Peyer's patch (tissue), 4 donors: ENCODE measurements around the gene TWF1. TPM values are rescaled to one million over a fixed set of nuclear protein-coding genes. Genes with fewer than 3 reads are reported as not detected.
A peak's percentile ranks its signal among the peaks of the same experiment; 100 is the strongest.

Experiments
- DNase-seq, 3 donors: peaks; one replicate each; pipeline ENCODE4 v3.0.0-alpha.2; 2017 to 2019
- H3K27ac ChIP-seq, 4 donors: fragments of 200-600 bp; sonication (generic); one replicate each; pipeline ENCODE4 v1.5.1; 2016 to 2019
- H3K27me3 ChIP-seq, 2 donors: fragments of 200-600 bp; sonication (generic); one replicate each; pipeline ENCODE4 v1.5.1; 2019
- H3K36me3 ChIP-seq, 3 donors: fragments of 200-600 bp; sonication (generic); one replicate each; pipeline ENCODE4 v1.5.1; 2016 to 2019
- H3K4me1 ChIP-seq, 4 donors: fragments of 200-600 bp; sonication (generic); one replicate each; pipeline ENCODE4 v1.5.1; 2016 to 2019
- H3K4me3 ChIP-seq, 4 donors: fragments of 200-600 bp; sonication (generic); 1 replicate in 3 of 4; 2 replicates in 1 of 4; pipeline ENCODE4 v1.5.1; 2016 to 2019; ENCODE audit warnings: mild to moderate bottlenecking in 1 of 4
- H3K9me3 ChIP-seq, 4 donors: fragments of 200-600 bp; sonication (generic); one replicate each; pipeline ENCODE4 v1.5.1; 2016 to 2019; ENCODE audit warnings: mild to moderate bottlenecking in 1 of 4
- CTCF ChIP-seq, 6 experiments: fragments of 450-650 bp in 4 of 6; fragments of 200-600 bp in 2 of 6; sonication (generic) in 1 of 6; IDR thresholded peaks; one replicate each; pipeline ENCODE4 v1.5.1; 2017 to 2019; ENCODE audit warnings: antibody characterized with exemption in 6 of 6, mild to moderate bottlenecking in 3 of 6, moderate library complexity in 1 of 6
- POLR2A ChIP-seq, 2 donors: fragments of 450-650 bp; IDR thresholded peaks; one replicate each; pipeline ENCODE4 v1.5.1; 2017; ENCODE audit warnings: antibody characterized with exemption in 2 of 2, mild to moderate bottlenecking in 2 of 2, moderate library complexity in 2 of 2
- total RNA-seq, 4 donors: library from RNA; depleted of rRNA; stranded (reverse); fragments of >200 nt; gene quantifications; one replicate each; pipeline ENCODE4 v1.1.0, GENCODE V29; 2016

TWF1 gene
- total RNA-seq, 4 donors from 2014 or later, result 40.9 to 126 (median 64.0) TPM

- no peak overlapping the region for H3K4me3 ChIP-seq
- TF ChIP-seq POLR2A (IDR thresholded peaks at IDR 0.05), result no peak
- peak in 2 of 6 experiments; percentile 34 to 48 for TF ChIP-seq CTCF (IDR thresholded peaks at IDR 0.05)
- no peaks in the 10 kb centered on the region for H3K27me3 ChIP-seq
- no peaks in the 10 kb centered on the region for H3K9me3 ChIP-seq
- no peak overlapping the region for H3K27ac ChIP-seq
- H3K36me3 ChIP-seq, result peaks cover 0 to 85% (median 0%) of the 10 kb centered on the region in 3 donors
- H3K4me1 ChIP-seq, result no peaks in the 10 kb centered on the region
- DNase-seq, result no peak
Observed at GRCh38 chr12:43776498-43776897, 29.6 kb downstream of the TWF1 start.

DNA sequence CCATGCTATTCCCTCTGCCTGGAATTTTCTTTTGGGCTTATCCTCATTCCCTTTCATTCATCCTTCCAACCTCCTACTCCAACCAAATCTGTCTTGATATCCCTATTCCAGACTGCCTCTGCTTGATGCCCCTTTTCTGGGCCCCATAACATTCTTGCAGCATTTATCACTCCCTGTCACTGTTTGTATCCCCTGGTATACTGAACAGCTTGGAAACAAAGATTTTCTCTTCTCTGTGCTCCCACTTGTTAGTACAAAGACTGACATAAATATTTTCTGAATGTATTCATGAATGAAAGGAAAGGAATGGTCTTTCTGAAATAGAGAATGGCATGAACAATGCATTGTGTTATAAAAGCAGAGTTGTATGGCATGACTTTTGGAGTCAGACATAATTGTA lies 39.8 kb downstream of the TWF1 start:
- no peak for DNase-seq
- H3K27ac ChIP-seq, result no peak overlapping the region
- peaks cover 0 to 26% (median 0%) of the 10 kb centered on the region in 3 donors for H3K36me3 ChIP-seq
- no peak overlapping the region for H3K4me3 ChIP-seq
- no peaks in the 10 kb centered on the region for H3K27me3 ChIP-seq
- TF ChIP-seq POLR2A (IDR thresholded peaks at IDR 0.05) (no peak), CTCF (IDR thresholded peaks at IDR 0.05) (no peak)
- peaks cover 0 to 10% (median 5%) of the 10 kb centered on the region in 4 donors for H3K4me1 ChIP-seq
- H3K9me3 ChIP-seq, result no peaks in the 10 kb centered on the region

GRCh38 chr12:43764528-43764927 lies 41.6 kb downstream of the TWF1 start:
- Histone ChIP-seq H3K27me3 (no peaks in the 10 kb centered on the region), H3K9me3 (no peaks in the 10 kb centered on the region), H3K36me3 (peaks cover 0 to 12% (median 0%) of the 10 kb centered on the region in 3 donors), H3K4me3 (no peak overlapping the region), H3K27ac (no peak overlapping the region), H3K4me1 (peaks cover 4 to 25% (median 15%) of the 10 kb centered on the region in 4 donors)
- DNase-seq, result no peak
- TF ChIP-seq CTCF (IDR thresholded peaks at IDR 0.05) (no peak), POLR2A (IDR thresholded peaks at IDR 0.05) (no peak)

DNA sequence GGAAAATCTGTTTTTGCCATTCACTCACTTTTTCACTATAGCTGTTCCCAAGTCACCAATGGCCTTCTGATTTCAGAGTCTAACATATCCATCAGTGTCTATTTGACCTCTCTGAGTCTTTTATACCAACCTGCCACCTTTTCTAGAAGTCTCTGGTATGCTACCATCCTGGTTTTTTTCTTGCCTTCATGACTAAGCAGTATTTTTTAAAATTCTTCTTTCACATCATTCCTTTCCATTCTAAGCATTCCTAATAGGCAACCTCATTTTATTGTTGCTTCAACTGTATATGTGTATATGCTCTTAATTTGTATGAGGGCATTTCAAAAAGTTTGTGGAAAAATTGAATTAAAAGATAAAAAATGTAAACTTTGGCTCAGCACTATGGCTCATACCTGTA lies 42.3 kb downstream of the TWF1 start:
- no peak overlapping the region for H3K27ac ChIP-seq
- peaks cover 4 to 25% (median 15%) of the 10 kb centered on the region in 4 donors for H3K4me1 ChIP-seq
- no peaks in the 10 kb centered on the region for H3K9me3 ChIP-seq
- no peak for TF ChIP-seq CTCF (IDR thresholded peaks at IDR 0.05)
- TF ChIP-seq POLR2A (IDR thresholded peaks at IDR 0.05), result no peak
- no peak for DNase-seq
- no peaks in the 10 kb centered on the region for H3K27me3 ChIP-seq
- H3K36me3 ChIP-seq, result peaks cover 0 to 5% (median 0%) of the 10 kb centered on the region in 3 donors
- H3K4me3 ChIP-seq, result no peak overlapping the region

- no peak for DNase-seq
- no peak overlapping the region for H3K4me3 ChIP-seq
- H3K36me3 ChIP-seq, result no peaks in the 10 kb centered on the region
- no peak for TF ChIP-seq CTCF (IDR thresholded peaks at IDR 0.05)
- TF ChIP-seq POLR2A (IDR thresholded peaks at IDR 0.05), result no peak
- H3K27ac ChIP-seq, result no peak overlapping the region
- no peaks in the 10 kb centered on the region for H3K27me3 ChIP-seq
- peaks cover 4 to 31% (median 17%) of the 10 kb centered on the region in 4 donors for H3K4me1 ChIP-seq
- no peaks in the 10 kb centered on the region for H3K9me3 ChIP-seq
Observed at GRCh38 chr12:43762596-43762995, 43.5 kb downstream of the TWF1 start.

DNA sequence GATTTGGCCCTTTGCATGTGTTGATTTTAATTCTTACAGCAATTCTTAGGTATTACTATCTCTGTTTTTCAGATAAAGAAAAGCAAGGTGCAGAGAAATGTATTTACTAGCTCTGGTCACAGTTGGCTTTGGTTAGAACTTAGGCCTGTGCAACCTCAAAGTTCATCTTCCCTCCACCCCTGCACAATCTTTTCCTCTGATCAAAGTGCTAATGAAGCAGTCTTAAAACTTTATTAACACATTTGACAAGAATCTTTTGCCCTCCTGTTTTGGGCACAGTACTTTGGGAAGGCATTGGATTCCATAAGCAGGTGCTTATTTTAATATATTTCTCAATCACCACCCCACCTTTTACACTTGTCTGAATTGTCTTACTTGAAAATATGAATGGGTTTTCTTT lies 44.6 kb downstream of the TWF1 start:
- TF ChIP-seq POLR2A (IDR thresholded peaks at IDR 0.05) (no peak), CTCF (IDR thresholded peaks at IDR 0.05) (no peak)
- no peaks in the 10 kb centered on the region for H3K27me3 ChIP-seq
- peaks cover 4 to 33% (median 19%) of the 10 kb centered on the region in 4 donors for H3K4me1 ChIP-seq
- no peak overlapping the region for H3K27ac ChIP-seq
- no peak overlapping the region for H3K4me3 ChIP-seq
- H3K9me3 ChIP-seq, result no peaks in the 10 kb centered on the region
- H3K36me3 ChIP-seq, result no peaks in the 10 kb centered on the region
- no peak for DNase-seq
